KMS-11 (cell line): ENCODE data around the gene LDAH.

Source experiments
- H2AFZ ChIP-seq: fragments of 200-600 bp; sonication (generic); 2 replicates; pipeline ENCODE4 v1.6.1; 2016; ENCODE audit warnings: antibody characterized with exemption, mixed run types, low read depth
- H3K27ac ChIP-seq: fragments of 200-600 bp; sonication (generic); 2 replicates; pipeline ENCODE4 v1.6.1; 2016; ENCODE audit warnings: mild to moderate bottlenecking, mixed run types
- H3K27me3 ChIP-seq: fragments of 200-600 bp; sonication (generic); 2 replicates; pipeline ENCODE4 v1.6.1; 2017; ENCODE audit warnings: mild to moderate bottlenecking, low read depth, mixed run types, moderate library complexity; ENCODE audit not compliant: insufficient read depth
- H3K36me3 ChIP-seq: fragments of 200-600 bp; sonication (generic); 2 replicates; pipeline ENCODE4 v1.6.1; 2017; ENCODE audit warnings: mild to moderate bottlenecking, mixed run types; ENCODE audit not compliant: insufficient read depth
- H3K4me1 ChIP-seq: fragments of 200-600 bp; sonication (generic); 2 replicates; pipeline ENCODE4 v1.6.1; 2016; ENCODE audit warnings: mild to moderate bottlenecking, low read depth, mixed run types; ENCODE audit not compliant: poor library complexity, severe bottlenecking
- H3K4me2 ChIP-seq: fragments of 200-600 bp; sonication (generic); 2 replicates; pipeline ENCODE4 v1.7.0; 2016; ENCODE audit warnings: mild to moderate bottlenecking, mixed run types
- H3K4me3 ChIP-seq: fragments of 200-600 bp; sonication (generic); IDR thresholded peaks from 2 replicates; pipeline ENCODE4 v1.6.1; 2017; ENCODE audit warnings: low read depth, low read length, mixed read lengths; ENCODE audit not compliant: insufficient read depth
- H3K79me2 ChIP-seq: fragments of 200-600 bp; sonication (generic); 2 replicates; pipeline ENCODE4 v1.6.1; 2016; ENCODE audit warnings: low read depth, mixed run types; ENCODE audit not compliant: insufficient read depth
- H3K9ac ChIP-seq: fragments of 200-600 bp; sonication (generic); 2 replicates; pipeline ENCODE4 v1.6.1; 2016; ENCODE audit warnings: mild to moderate bottlenecking, mixed run types
- H4K20me1 ChIP-seq: fragments of 200-600 bp; sonication (generic); 2 replicates; pipeline ENCODE4 v1.6.1; 2016; ENCODE audit warnings: mild to moderate bottlenecking, mixed run types; ENCODE audit not compliant: insufficient read depth
- CTCF ChIP-seq: fragments of 200-600 bp; sonication (generic); conservative IDR thresholded peaks from 2 replicates; pipeline ENCODE4 v1.6.1; 2017; ENCODE audit warnings: low read depth, mild to moderate bottlenecking, antibody characterized with exemption, low read length, moderate library complexity, mixed read lengths

LDAH gene

GRCh38 chr2:20706786-20707185 lies 116.1 kb downstream of the LDAH start:
- Histone ChIP-seq H2AFZ (no peak overlapping the region), H3K4me3 (no peak overlapping the region), H3K79me2 (no peaks in the 10 kb centered on the region), H3K4me1 (no peaks in the 10 kb centered on the region), H3K36me3 (no peaks in the 10 kb centered on the region), H3K27ac (no peak overlapping the region), H3K27me3 (no peaks in the 10 kb centered on the region), H3K9ac (no peak overlapping the region), H4K20me1 (no peaks in the 10 kb centered on the region), H3K4me2 (no peak overlapping the region)
- TF ChIP-seq CTCF: no peak

GRCh38 chr2:20706217-20706616 lies 116.7 kb downstream of the LDAH start:
- Histone ChIP-seq H3K4me2 (no peak overlapping the region), H3K27me3 (no peaks in the 10 kb centered on the region), H3K4me1 (no peaks in the 10 kb centered on the region), H3K79me2 (no peaks in the 10 kb centered on the region), H3K4me3 (no peak overlapping the region), H2AFZ (no peak overlapping the region), H3K27ac (no peak overlapping the region), H3K36me3 (no peaks in the 10 kb centered on the region), H3K9ac (no peak overlapping the region), H4K20me1 (no peaks in the 10 kb centered on the region)
- no peak for TF ChIP-seq CTCF

- Histone ChIP-seq H3K4me3 (no peak overlapping the region), H3K79me2 (no peaks in the 10 kb centered on the region), H3K27me3 (no peaks in the 10 kb centered on the region), H2AFZ (no peak overlapping the region), H3K4me2 (no peak overlapping the region), H3K4me1 (no peaks in the 10 kb centered on the region), H3K36me3 (no peaks in the 10 kb centered on the region), H3K27ac (no peak overlapping the region), H4K20me1 (no peaks in the 10 kb centered on the region), H3K9ac (no peak overlapping the region)
- TF ChIP-seq CTCF: no peak
Observed at GRCh38 chr2:20704886-20705285, 118.0 kb downstream of the LDAH start.

GRCh38 chr2:20702563-20702962 lies 120.3 kb downstream of the LDAH start:
- Histone ChIP-seq H3K4me2 (no peak overlapping the region), H3K79me2 (no peaks in the 10 kb centered on the region), H3K9ac (no peak overlapping the region), H3K4me3 (no peak overlapping the region), H4K20me1 (no peaks in the 10 kb centered on the region), H3K27me3 (no peaks in the 10 kb centered on the region), H2AFZ (no peak overlapping the region), H3K27ac (no peak overlapping the region), H3K4me1 (no peaks in the 10 kb centered on the region), H3K36me3 (no peaks in the 10 kb centered on the region)
- no peak for TF ChIP-seq CTCF
